Ovary (tissue), 9 donors: Measurements from ENCODE around the gene GRIK4. TPM values are rescaled to one million over a fixed set of nuclear protein-coding genes. Genes with fewer than 3 reads are reported as not detected.
A peak's percentile ranks its signal among the peaks of the same experiment; 100 is the strongest.

Source experiments
- DNase-seq, 5 donors: peaks; one replicate each; pipeline ENCODE4 v3.0.0-alpha.2; 2019 to 2020
- H3K27ac ChIP-seq, 2 donors: fragments of 200-600 bp; one replicate each; pipeline versions ENCODE4 v1.5.1 to v1.8.0; 2019 to 2022
- H3K27me3 ChIP-seq: fragments of 200-600 bp; one replicate; pipeline ENCODE4 v1.8.0; 2022
- H3K36me3 ChIP-seq: fragments of 200-600 bp; sonication (generic); one replicate; pipeline ENCODE4 v1.5.1; 2019
- H3K4me1 ChIP-seq: one replicate; pipeline ENCODE4 v1.8.1; 2013; ENCODE audit warnings: mild to moderate bottlenecking, moderate library complexity; ENCODE audit not compliant: insufficient read depth
- H3K4me3 ChIP-seq: fragments of 200-600 bp; sonication (generic); one replicate; pipeline ENCODE4 v1.5.1; 2017
- H3K9me3 ChIP-seq, 2 donors: fragments of 200-600 bp in 1 of 2; sonication (generic) in 1 of 2; one replicate each; pipeline versions ENCODE4 v1.5.1 to v1.8.1; 2013 to 2019; ENCODE audit warnings: mild to moderate bottlenecking in 1 of 2, moderate library complexity in 1 of 2
- CTCF ChIP-seq, 3 donors: fragments of 450-650 bp in 2 of 3; fragments of 200-600 bp in 1 of 3; IDR thresholded peaks; one replicate each; pipeline versions ENCODE4 v1.5.1 to v1.8.0; 2016 to 2022; ENCODE audit warnings: antibody characterized with exemption in 3 of 3, mild to moderate bottlenecking in 1 of 3
- EP300 ChIP-seq: sonication (generic); formaldehyde crosslinking; IDR thresholded peaks from one replicate; pipeline ENCODE4 v1.6.1; 2017; ENCODE audit warnings: antibody characterized with exemption
- POLR2A ChIP-seq: fragments of 450-650 bp; IDR thresholded peaks from one replicate; pipeline ENCODE4 v1.6.1; 2017; ENCODE audit warnings: antibody characterized with exemption, mild to moderate bottlenecking, moderate library complexity
- WGBS, 3 donors: extraction: QIAGEN DNeasy Blood & Tissue Kit in 1 of 3; methylation state at CpG; one replicate each; pipeline versions ENCODE4 v1.1.5 to v1.1.7; 2013 to 2017; 5-methylcytosine and 5-hydroxymethylcytosine counted together
- intact Hi-C, 4 donors: fragments of 100-400 bp; cut with DNase I; formaldehyde crosslinking; loops; one replicate each; pipeline versions ENCODE4 v1.11.0 to v1.15.1; 2022 to 2023
- polyA plus RNA-seq, 2 donors: library from polyadenylated mRNA; stranded (reverse); fragments of 200-250 nt in 1 of 2; fragments of 350-450 nt in 1 of 2; fragmentation: Illumina TruSeq in 1 of 2; extraction: RNeasy Lipid Tissue Mini Kit (QIAGEN cat#74804) in 1 of 2; gene quantifications; one replicate each; pipeline ENCODE4 v1.2.3, GENCODE V29; 2013 to 2014
- total RNA-seq, 7 donors: library from RNA; depleted of rRNA in 2 of 7; stranded (reverse); fragments of >200 nt in 2 of 7; fragmentation: NEBNext Ultra II Directional in 3 of 7; extraction: Animal tissue kit (Norgen Biotek cat#: 25700) in 3 of 7; gene quantifications; one replicate each; pipeline versions ENCODE4 v1.1.0 to v1.2.4, GENCODE V29; 2016 to 2023
- donor health status: DM: no; HTN: no; CAD: no; lungs with moderate emphysema.
- donor health status: DM: no; HTN: no; CAD: no.
- donor health status: Bipolar disorder and iron deficiency.
- donor health status: DM: yes; HTN: yes; CAD: no.
- donor health status: DM: no; HTN: no; CAD: no.
- donor health status: DM: yes; HTN: yes; CAD: no.

GRIK4 gene
- total and polyA plus RNA-seq, 9 donors: 1.3 to 13.4 (median 2.3) TPM

- DNase-seq: peak in 1 of 5 donors; percentile 26
- intact Hi-C loops: loop anchor here (2.0 to 10.0 kb wide), 10 partner anchors 169 to 681 kb away; no protein-coding TSS in a partner anchor
- H3K4me1 ChIP-seq: peaks cover 11% of the 10 kb centered on the region
- 66 to 76% (median 72%) methylated on average over 19 of the region's 19 CpGs for WGBS, 3 donors
- no peak for TF ChIP-seq CTCF (IDR thresholded peaks at IDR 0.05)
- TF ChIP-seq POLR2A: no peak
- no peak for TF ChIP-seq EP300
- H3K36me3 ChIP-seq: no peaks in the 10 kb centered on the region
- H3K27ac ChIP-seq: peak overlapping the region in 1 of 2 donors; percentile 44
- no peak overlapping the region for H3K4me3 ChIP-seq
- no peaks in the 10 kb centered on the region for H3K9me3 ChIP-seq
- no peaks in the 10 kb centered on the region for H3K27me3 ChIP-seq
These were observed 2.1 kb downstream of the GRIK4 start for GRCh38 chr11:120513436-120514315.

DNA sequence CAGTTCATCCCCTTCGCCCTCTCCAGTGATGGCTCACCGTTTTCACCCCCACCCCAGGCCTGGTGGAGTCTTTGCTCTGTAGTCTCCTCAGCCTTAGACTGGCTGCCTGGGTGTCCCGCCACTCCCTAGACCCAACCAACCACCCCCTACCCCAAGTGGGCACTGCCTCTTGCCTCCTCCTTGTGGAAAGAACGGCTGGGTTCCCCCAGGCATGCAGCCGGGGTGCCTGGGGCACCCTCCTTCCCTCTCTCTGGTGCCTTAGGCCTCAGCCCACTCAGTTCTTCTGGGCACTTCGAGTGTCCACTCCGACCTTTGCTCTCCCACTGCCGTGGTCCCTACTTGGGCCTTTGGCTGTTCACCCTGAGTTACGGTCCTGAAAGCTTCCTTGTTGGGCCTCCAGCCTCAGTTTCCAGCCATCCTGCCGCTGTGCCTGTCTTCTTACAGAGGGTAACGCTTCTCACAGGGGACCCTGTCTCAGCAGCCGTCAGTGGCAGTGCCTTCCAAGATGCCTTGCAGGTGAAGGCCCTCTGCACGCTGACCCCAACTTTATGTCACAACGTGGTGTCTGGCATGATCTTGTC is 3.1 kb downstream of the GRIK4 start:
- Histone ChIP-seq H3K4me3 (no peak overlapping the region), H3K27ac (no peak overlapping the region), H3K9me3 (no peaks in the 10 kb centered on the region), H3K27me3 (no peaks in the 10 kb centered on the region), H3K36me3 (no peaks in the 10 kb centered on the region), H3K4me1 (peaks cover 11% of the 10 kb centered on the region)
- no peak for TF ChIP-seq CTCF (IDR thresholded peaks at IDR 0.05)
- no peak for TF ChIP-seq POLR2A
- intact Hi-C loops: loop anchor here (5.0 to 10.0 kb wide), 9 partner anchors 173 to 680 kb away; no protein-coding TSS in a partner anchor
- DNase-seq: peak in 2 of 5 donors; percentile 21 to 29
- 92 to 94% (median 94%) methylated on average over 14 of the region's 14 CpGs for WGBS, 3 donors

DNA sequence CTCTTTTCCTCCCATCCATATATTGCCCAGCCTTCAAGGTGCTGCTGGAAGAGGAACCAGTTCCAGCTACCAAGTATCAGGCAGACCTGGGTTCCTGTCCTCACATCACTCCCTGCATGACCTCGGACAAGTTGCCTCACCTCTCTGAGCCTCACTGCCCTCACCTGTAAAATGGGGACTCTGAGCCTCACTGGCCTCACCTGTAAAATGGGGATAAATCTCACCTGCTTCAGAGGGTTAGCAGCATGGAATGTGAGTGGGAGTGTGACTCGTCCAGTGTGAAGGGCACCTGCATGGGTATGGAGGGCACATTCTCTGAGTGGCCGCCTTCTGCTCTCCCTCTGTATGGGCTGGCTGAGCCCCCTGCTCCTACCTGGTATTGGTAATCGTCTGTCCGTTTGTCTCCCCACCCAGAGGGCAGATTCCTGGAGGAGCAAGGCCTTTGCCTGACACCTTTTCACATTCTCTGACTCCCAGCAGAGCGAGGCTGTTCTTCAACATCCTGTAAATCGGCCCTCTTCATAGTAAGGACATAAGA is 3.7 kb downstream of the GRIK4 start:
- H3K9me3 ChIP-seq: no peaks in the 10 kb centered on the region
- DNase-seq: no peak
- H3K27me3 ChIP-seq: no peaks in the 10 kb centered on the region
- intact Hi-C loops: loop anchor here in 3 of 4 donors (10.0 kb wide), 6 partner anchors 200 to 680 kb away; no protein-coding TSS in a partner anchor
- no peak overlapping the region for H3K4me3 ChIP-seq
- H3K36me3 ChIP-seq: no peaks in the 10 kb centered on the region
- no peak for TF ChIP-seq EP300
- TF ChIP-seq CTCF (IDR thresholded peaks at IDR 0.05): no peak
- TF ChIP-seq POLR2A: no peak
- H3K27ac ChIP-seq: no peak overlapping the region
- peaks cover 11% of the 10 kb centered on the region for H3K4me1 ChIP-seq
- WGBS, 3 donors: 92 to 94% (median 93%) methylated on average over 7 of the region's 7 CpGs
